ENCODE measurements around the gene FAM222B.
"Not testable (repeated sequence)": the region's sequence is repeated elsewhere in the genome, so short reads cannot be mapped to it uniquely, and the experiment has no call there.

Gene FAM222B

DNA sequence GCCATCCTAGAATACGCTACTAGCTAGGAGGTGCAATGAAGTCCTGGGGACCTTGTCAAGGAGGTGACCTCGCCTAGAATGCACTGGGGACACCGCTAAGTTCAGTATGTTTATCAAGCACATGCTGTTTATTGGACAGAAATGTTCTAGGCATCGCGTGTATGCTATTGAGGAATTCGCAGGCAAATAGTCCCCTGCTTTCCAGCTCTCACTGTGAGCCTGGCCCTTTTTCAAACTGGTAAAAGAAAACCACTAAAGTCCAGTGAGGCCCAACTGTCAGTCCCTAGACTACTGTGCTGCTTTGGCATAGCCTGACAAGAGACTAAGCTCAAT is 1.2 kb upstream of the FAM222B start:
- TF ChIP-seq, protein P1, sequence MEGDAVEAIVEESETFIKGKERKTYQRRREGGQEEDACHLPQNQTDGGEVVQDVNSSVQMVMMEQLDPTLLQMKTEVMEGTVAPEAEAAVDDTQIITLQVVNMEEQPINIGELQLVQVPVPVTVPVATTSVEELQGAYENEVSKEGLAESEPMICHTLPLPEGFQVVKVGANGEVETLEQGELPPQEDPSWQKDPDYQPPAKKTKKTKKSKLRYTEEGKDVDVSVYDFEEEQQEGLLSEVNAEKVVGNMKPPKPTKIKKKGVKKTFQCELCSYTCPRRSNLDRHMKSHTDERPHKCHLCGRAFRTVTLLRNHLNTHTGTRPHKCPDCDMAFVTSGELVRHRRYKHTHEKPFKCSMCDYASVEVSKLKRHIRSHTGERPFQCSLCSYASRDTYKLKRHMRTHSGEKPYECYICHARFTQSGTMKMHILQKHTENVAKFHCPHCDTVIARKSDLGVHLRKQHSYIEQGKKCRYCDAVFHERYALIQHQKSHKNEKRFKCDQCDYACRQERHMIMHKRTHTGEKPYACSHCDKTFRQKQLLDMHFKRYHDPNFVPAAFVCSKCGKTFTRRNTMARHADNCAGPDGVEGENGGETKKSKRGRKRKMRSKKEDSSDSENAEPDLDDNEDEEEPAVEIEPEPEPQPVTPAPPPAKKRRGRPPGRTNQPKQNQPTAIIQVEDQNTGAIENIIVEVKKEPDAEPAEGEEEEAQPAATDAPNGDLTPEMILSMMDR (conservative IDR thresholded peaks at IDR 0.05; ENCODE audit: low read depth) = no peak
- CTCF ChIA-PET = interaction anchor here (0.7 kb wide), 1 partner anchor 31 kb away, joined by 3 read pairs; no protein-coding TSS in a partner anchor

DNA sequence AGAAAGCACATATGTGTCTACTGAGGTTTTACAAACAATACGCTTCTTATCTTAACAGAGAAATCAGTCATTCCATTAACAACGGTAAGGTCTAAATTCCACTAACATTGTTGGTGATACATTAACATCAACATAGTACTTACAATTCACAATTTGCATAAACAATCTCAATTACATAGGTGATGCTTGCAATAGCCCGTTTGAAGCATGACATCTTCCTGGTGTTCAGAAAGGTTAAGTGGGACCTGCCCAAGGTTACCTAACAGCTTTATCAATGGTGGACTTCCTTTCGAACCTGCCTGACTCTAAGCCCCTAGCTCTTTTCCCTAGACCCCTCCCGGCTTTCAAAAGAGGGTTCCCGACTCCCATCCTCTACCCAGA is 699 bp downstream of the FAM222B start:
- POLR2A ChIA-PET (ENCODE audit: low non-redundant PET) = interaction anchor here (0.6 kb wide), 1 partner anchor 81 kb away, joined by 3 read pairs; no protein-coding TSS in a partner anchor
- CTCF ChIA-PET = interaction anchor here (0.6 to 1.4 kb wide), 2 partner anchors 61 to 78 kb away, joined by 3 to 7 read pairs; no protein-coding TSS in a partner anchor
- peak overlapping the region; percentile 82 for H3K27ac ChIP-seq
- TF ChIP-seq, protein P1 (conservative IDR thresholded peaks at IDR 0.05; ENCODE audit: low read depth) = no peak
- peak; percentile 8 for DNase-seq (ENCODE audit: low spot score)

More for the DNA sequence above, 1.2 kb upstream of the FAM222B start:
- POLR2A ChIA-PET (ENCODE audit: low non-redundant PET) = interaction anchor here (0.6 kb wide), 1 partner anchor 56 kb away, joined by 9 read pairs; no protein-coding TSS in a partner anchor
- no peak for DNase-seq (ENCODE audit: low spot score)
- peak overlapping the region; percentile 82; the same call in 1 of the 2 replicates for H3K27ac ChIP-seq

DNA sequence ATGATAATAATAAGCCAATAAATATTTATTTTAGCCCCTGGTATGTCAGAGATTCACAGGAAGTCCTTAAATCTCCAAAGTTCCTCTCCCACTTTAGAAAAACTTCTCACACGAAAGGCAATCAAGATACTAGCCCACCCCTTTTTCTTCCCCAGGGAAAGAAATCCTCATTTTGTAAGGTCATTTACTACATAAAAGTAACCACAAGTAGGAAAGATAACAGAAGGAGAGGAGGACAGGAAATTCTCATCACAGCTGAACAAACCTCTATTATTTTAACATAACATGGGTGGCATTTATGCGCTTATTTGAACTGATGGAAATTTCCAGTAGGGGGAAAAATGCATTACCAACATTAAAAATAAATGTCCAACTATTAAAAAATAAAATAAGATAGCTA is 3.4 kb downstream of the FAM222B start:
- CTCF ChIA-PET = no interaction called here
- DNase-seq (ENCODE audit: low spot score) = no peak
- no peak overlapping the region for H3K27ac ChIP-seq
- TF ChIP-seq, protein P1 (conservative IDR thresholded peaks at IDR 0.05; ENCODE audit: low read depth) = no peak
- POLR2A ChIA-PET (ENCODE audit: low non-redundant PET) = no interaction called here

DNA sequence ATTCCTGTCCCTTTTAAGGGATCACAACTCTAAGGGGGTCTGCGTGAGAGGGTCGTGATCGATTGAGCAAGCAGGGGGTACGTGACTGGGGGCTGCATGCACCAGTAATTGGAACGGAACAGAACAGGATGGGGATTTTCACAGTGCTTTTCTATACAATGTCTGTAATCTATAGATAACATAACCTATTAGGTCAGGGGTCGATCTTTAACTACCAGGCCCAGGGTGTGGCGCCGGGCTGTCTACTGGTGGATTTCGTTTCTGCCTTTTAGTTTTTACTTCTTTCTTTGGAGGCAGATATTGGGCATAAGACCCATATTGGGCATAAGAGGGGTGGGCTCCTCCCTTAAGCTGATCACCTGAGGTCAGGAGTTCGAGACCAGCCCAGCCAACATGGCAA is 6.0 kb downstream of the FAM222B start:
- H3K27ac ChIP-seq; CTCF ChIA-PET; DNase-seq (ENCODE audit: low spot score): not testable (repeated sequence)

DNA sequence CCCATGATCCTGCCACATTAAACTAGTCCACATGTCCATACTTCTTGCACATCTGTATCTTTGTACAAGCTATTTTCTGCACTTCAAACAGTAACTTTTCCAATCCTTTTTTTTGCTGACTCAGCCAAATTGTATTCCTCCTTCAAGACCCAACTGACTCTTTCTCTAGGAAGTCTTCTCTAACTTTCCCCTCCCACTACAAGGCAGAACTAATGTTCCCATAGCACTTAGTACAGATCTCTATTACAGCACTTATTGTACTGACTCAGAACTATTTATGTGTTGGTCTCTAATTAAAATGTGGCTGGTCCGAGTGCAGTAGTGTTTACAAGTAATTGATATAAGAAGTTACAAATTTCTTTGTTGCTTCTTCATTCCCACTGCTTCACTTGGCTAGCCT is 8.2 kb downstream of the FAM222B start:
- no peak overlapping the region for H3K27ac ChIP-seq
- CTCF ChIA-PET = no interaction called here
- TF ChIP-seq, protein P1 (conservative IDR thresholded peaks at IDR 0.05; ENCODE audit: low read depth) = no peak
- POLR2A ChIA-PET (ENCODE audit: low non-redundant PET) = no interaction called here
- DNase-seq (ENCODE audit: low spot score) = no peak

More for the DNA sequence above, 6.0 kb downstream of the FAM222B start:
- POLR2A ChIA-PET (ENCODE audit: low non-redundant PET) = not testable (repeated sequence)

DNA sequence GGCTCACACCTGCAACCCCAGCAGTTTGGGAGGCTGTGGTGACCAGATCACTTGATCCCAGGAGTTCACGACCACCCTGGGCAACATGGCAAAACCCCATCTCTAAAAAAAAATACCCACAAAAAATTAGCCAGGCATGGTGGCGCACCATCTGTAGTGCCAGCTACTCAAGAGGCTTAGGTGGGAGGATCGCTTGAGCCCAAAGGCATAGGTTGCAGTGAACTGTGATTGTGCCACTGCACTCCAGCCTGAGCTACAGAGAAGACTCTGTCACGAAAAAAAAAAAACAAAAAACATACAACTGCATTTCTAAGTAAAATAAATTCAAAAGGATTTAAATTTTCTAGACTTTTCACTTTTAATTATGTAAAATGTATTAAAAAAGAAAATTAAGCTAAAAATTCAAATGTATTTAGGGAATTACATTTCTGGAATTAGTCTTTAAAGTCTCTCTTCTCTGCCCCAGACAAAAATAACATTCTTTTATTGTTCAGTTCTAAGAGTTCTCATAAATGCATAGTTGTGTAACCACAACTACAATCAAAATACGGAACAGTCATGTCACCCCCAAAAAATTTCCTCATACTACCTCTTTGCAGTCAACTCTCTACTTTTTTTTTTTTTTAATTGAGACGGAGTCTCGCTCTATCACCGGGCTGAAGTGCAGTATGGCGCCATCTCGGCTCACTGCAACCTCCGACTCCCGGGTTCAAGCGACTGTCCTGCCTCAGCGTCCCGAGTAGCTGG is 14.1 kb downstream of the FAM222B start:
- POLR2A ChIA-PET (ENCODE audit: low non-redundant PET) = no interaction called here
- DNase-seq (ENCODE audit: low spot score) = no peak
- H3K27ac ChIP-seq = no peak overlapping the region
- TF ChIP-seq, protein P1 (conservative IDR thresholded peaks at IDR 0.05; ENCODE audit: low read depth) = no peak
- CTCF ChIA-PET = interaction anchor here (0.5 to 0.8 kb wide), 2 partner anchors 102 to 113 kb away, joined by 3 read pairs; no protein-coding TSS in a partner anchor

DNA sequence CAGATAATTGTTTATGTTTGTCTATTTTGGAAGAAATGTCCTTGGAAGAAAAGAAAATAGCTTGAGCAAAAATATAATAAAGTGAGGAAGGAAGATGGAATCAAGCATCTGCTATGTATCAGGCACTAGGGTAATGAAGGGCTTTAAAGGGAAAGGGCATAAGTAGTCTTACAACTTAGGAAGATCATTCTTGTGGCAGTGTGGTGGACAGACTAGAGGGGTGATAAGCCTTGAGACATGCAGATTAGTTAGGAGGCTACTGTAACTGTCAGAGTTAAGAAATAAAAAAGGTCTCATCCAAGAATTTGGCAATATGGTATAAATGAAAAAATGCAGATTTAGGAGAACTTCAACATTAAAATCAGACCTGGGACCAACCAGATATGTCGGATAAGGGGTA is 14.9 kb downstream of the FAM222B start:
- CTCF ChIA-PET = interaction anchor here (0.6 to 1.3 kb wide), 2 partner anchors 22 to 101 kb away, joined by 3 to 5 read pairs; no protein-coding TSS in a partner anchor
- DNase-seq (ENCODE audit: low spot score) = no peak
- TF ChIP-seq, protein P1 (conservative IDR thresholded peaks at IDR 0.05; ENCODE audit: low read depth) = no peak
- POLR2A ChIA-PET (ENCODE audit: low non-redundant PET) = no interaction called here
- no peak overlapping the region for H3K27ac ChIP-seq
